Stimulated activated CD4-positive, alpha-beta T cell treated with anti-CD3 and anti-CD28 coated beads, Interleukin-12 subunit alpha, Interleukin-12 subunit beta, amount 100 ng/mL, for 48 hours (primary cell): ENCODE results near the gene ATP10A.
"Not testable (repeated sequence)": the region's sequence is repeated elsewhere in the genome, so short reads cannot be mapped to it uniquely, and the experiment has no call there.

Experiments
- DNase-seq, 3 donors: peaks; one replicate each; pipeline ENCODE4 v3.0.0-alpha.2; 2020; ENCODE audit warnings: low read depth in 2 of 3, low spot score in 1 of 3

Gene ATP10A

DNA sequence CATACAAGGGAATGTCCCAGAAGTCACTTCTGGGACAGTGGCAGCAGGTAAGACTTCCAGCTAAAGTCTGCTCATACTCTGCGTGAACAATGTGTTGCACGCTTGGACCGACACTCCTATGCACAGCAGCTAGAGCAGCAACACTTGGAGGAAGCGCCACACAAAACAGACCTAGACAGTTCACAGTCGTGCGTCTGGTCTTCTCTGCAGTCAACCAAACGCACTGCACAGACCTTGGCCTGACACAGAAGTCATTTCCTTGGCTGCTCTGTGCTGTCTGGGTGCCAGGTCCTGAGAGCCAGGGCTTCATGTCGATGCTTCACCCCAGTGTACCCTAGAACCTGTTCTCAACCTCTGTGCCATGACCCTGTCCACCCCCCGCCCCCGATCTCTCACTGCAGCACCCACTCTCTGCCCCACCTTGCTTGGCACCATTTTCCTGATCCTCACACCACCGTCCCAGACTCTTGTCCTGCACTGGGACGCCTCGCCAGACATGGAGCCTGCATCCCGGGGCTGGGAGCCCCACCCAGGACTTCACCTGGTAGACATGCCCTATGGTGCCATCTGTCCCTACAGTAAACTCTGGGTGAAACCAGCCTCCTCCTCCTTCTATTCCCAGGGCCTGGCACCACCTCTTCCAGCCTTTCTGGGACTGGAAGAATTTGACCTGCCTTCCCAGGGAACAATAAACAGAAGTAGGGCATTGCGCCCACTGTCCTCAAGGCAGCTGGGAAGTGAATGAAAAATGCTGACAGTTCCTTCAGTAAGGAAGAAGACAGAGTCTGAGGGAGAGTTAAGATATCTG, 3.1 kb downstream of the ATP10A start:
- no peak for DNase-seq

DNA sequence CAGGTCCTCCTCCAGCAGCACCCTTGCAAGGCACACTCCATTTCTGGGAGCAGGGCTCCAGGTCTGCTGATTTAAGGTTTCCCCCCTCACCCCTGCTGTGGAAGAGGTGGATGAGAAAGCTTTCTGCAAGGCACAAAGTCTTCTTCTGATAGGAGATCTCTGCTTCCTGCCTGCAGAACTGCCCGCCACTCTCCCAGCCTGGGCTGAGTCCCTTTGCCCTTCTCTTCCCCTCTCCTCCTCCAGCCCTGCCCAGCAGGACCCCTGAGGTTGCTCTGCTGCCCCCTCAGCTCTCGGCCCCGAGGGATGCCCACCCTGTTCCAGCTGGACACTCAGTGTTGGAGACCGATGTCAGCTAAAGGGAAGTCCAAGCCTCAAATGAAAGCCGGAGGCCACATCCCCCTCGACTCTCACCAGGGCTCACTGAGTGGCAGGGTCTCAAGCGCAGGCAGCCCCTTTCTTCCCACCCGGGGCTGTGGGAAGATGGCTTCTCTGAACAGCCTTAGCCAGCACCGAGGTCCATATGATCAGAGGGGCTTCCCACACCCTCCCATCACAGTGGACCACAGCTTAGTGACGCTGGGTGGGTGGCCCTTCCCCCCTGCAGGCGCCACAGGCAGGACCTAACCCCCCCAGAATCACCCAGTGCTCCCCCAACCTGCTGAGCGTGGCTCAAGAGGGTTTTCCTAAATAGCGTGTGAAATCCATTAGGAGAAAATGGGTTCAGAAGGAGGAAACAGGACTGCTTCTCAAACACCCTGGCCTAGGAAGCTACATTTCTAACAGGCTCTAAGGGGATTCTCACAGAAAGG, 4.0 kb downstream of the ATP10A start:
- DNase-seq, result no peak

DNA sequence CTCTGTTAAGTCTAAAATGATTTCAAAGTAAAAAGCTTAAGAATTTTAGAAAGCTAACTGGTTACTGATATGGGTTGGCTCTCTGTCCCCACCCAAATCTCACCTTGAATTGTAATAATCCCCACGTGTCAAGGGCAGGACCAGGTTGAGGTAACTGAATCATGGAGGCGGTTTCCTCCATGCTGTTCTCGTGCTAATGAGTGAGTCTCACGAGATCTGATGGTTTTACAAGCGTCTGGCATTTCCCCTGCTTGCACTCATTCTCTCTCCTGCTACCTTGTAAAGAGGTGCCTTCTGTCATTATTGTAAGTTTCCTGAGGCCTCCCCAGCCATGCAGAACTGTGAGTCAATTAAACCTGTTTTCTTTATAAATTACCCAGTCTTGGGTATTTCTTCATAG, 7.1 kb downstream of the ATP10A start:
- not testable (repeated sequence) for DNase-seq

DNA sequence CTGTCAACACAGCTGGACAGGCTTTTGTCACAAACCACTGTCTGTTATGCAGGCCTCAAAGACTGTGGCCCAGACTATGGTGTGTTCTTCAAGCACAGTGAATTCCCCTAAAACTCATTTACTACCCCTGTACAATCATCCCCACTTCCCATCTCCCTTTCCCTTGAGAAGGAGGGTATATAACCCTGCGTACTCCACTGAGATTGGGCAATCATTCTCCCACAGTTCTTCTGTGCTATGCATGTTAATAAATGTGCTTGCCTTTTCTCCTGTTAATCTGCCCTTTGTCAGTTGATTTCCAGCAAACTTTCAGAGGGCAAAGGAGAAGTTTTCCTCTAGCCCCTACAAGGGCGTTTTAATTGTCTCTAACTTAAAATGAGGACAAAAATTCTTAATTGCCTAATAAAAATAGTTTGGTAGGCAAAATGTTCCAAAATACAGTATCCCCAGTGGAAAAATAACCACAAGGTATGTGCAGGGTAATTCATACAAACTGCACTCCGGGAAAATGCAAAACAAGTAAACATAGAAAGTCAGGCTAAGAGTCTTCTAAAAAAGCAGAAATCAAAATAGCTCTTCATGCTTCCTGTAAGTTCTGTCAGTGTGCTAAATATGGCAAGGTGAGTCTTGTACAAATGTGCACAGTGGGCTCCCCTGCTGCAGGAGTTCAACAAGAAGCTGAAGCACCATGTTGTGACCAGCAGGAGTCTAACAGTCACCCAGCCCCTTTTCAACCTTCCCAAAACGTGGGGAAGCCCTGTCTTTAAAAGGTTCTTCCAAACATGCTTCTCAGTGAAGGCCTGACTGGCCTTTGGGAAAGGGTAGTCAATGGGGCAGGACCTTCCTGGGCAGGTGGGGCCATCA, 10.2 kb downstream of the ATP10A start:
- DNase-seq, result no peak

DNA sequence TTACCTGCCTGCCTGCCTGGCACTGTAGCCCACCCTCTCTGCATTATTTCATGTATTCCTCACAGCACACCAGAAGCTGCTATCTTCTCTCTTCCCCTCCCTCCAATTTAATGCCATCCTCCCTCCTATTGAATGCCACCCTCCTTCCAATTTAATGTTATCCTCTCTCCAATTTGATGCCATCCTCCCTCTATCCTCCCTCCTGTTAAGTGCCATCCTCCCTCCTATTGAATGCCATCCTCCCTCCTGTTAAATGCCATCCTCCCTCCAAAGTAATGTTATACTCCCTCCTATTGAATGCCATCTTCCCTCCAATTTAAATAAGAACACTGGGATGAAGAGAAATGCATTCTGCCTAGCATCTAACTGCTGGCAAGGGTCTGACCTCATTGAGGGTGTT, 11.1 kb downstream of the ATP10A start:
- DNase-seq, result no peak

DNA sequence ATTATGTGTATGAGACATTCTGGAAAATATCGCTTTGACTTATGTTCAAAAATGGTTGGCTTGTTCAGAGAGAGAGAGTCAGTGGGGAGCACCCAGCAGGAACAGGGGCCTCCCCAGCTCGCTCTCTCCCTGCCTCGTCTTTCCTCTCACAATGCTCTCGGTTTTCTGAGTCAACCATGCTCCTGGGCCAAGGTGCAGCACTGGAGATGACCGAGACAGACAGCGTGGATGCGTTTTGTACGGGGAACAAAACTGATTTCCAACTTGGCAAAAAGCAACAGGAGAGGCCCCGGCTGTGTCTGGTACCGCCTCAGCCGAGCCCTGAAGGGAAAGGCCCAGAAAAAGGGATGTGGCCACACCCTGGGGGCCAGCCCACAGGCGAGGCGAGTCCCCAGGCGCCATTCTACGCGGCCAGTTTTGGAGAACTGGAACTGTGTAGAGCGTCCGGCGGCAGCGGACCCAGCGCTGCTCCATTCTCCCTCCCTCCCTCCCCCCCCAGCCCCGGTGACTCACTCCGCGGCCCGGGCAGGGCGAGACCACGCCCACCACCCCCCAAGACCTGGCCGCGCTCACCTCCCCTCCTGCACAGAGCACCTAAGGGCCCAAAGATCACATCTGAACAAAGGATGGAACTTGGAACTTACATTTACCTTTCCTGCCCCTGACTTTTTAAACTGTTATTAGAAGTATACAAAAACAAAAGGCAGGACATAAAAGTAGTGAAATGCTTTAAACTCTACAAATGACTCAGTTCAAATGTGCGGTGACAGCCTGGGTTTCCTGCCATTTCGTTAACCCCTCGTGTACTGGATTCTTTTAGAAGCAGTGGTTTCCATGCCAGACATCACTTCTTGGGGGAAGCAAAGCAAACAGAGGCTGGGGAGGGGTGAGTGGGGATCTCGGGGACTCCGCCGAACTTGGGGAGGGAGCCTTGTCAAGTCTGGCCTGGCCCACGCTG, 12.7 kb downstream of the ATP10A start:
- peak in 2 of 3 donors; percentile 68 to 70 for DNase-seq

DNA sequence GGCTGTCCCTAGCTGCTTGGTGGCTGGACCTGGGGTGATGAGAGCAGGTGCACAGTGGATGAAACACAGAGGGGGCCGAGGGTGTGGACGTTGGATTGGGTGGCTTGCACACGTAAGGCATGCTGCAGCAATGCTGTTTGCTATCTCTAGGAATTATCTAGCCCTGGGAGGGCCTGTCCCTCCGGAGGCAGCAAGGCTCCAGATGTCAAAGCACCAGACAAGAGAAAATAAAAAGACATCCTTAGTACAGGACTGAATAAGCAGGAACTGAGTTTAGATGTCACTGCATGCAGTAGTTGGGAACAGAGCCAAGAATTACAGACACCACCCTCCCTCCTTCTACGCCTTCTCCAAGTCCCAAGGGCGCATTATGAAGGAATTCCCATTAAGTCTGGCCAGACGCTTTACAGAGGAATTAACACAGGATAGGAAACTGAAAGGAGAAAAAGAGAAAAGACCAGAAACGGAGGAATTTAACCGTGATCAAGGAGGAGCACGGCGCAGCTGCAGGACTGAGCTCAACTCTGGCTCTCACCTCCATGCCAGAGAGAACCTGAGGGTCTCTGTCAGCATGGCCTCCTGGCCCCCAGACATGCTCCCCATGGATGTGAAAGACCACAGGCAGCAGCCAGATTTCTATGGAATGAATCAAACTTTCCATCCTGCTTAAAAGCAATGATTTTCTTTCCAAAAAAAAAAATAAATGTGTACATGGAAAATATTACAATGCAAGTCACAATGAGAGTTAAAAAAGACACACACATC, 13.8 kb downstream of the ATP10A start:
- DNase-seq, result no peak

DNA sequence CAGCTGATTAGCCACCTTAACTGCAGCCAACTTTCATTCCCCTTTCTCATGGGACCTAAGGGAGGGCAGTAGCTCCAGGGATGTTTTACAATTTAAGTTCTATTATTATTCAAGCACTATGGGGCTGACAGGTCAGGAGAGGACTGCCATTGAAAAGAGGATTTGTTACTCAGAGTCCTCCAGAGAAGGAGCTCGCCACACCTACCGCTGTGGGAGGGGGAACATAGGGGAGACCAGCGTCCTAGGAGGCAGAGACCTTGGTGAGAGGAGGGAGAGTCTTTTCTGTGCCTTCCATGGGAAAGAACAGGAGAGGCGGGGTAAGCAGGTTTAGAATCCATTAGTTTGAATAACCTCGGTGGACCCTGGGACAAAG, 14.4 kb downstream of the ATP10A start:
- DNase-seq, result no peak

DNA sequence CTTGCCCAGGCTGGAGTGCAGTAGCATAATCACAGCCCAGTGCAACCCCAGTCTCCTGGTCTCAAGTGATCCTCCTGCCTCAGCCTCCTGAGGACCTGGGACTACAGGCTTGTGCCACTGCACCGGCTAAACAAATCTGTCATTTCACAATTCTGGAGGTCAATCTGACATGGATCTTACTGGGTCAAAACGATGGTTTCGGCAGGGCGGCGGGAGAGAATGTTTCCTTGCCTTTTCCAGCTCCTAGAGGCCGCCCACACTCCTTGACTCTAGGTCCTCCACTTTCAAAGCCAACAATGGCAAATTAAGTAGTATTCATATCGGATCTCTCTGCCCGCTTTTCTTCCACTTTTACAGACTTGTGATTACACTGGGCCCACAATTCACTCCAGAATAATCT, 14.8 kb downstream of the ATP10A start:
- no peak for DNase-seq

DNA sequence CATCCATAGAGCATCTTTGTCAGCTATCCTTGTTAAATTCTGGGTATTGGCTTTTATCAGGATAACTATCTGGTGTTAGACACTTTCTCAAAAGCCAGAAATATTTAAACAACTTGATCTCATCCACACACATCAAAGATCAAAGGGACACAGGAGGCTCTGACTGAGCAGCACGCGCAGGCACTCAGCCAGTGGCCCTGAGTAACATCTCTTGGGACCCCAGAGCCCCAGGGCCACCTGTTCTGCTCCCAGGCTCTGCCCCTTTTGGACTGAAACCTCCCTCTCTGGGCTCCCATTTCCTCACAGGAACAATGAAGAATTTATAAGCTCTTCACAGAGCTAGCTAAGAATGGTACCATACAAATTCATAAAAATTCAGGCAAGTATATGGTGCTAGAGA, 16.1 kb downstream of the ATP10A start:
- DNase-seq, result no peak

DNA sequence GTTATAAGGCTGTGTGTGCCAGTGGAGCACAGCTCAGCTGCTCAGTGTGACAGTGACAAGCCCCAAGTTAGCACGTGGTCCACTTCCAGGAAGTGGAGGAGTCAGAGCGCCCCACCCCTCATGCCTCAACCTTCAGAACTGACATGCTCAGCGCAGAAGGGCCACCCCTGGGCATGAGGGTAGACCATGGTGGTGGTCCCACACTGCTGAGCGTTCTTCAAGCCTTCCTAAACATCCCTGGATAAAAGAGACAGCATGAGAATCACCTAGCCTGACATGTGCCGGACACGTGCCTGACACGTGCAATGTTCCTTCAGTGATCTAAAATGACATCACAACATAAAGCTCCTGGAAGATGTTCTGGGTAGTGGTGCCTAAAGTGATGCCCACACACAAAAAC, 16.8 kb downstream of the ATP10A start:
- DNase-seq, result no peak

DNA sequence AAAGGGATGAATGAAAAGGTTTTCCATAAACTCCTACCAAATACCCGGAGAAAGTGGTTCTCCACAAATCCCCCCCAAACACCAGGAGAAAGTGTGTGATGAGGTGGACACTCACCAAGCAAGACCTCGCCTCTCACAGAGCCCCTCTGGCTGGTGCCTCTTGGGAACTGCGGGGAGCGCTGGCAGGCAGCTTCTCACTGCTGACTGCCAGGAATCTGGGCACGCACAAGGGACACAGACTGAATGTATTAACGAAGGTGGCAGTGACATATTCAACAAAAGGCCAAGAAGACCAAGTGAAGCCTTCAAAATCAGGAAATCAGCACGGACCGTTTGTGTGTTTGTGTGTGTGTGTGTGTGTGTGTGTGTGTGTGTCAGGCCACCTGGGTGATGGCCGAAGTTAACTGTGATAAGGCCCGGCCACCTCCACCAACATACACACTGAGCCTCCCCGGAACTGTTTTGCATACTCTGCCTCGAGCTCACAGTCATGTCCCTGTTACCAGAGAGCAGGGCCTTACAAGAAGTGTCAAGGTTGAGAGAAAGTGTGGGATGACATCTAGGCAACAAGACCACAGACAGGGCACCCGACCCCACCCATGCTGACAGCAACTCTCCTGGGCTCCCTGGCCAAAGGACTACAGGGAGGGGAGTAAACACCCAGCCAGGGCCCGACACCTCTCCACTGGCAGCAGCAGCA, 18.0 kb downstream of the ATP10A start:
- no peak for DNase-seq

DNA sequence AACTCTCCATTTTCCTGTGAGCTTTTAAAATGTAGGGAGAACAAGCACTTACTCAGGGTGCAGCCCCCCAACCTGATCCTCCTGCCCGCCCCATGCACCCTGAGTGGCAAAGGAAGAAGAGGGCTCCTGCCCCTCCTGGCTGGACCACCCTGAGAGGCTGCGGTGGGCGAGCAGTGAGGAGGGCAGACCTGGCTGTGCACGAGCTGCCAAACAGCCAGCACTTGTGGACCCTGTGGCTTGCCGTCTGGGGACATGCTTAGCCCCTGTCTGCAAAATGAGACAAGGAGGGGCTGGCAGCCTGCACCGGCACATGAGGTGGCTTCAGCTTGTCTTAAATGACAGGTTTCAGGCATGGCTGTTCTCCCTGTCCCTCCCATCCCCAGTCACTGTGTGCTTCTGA, 18.6 kb downstream of the ATP10A start:
- DNase-seq, result no peak

DNA sequence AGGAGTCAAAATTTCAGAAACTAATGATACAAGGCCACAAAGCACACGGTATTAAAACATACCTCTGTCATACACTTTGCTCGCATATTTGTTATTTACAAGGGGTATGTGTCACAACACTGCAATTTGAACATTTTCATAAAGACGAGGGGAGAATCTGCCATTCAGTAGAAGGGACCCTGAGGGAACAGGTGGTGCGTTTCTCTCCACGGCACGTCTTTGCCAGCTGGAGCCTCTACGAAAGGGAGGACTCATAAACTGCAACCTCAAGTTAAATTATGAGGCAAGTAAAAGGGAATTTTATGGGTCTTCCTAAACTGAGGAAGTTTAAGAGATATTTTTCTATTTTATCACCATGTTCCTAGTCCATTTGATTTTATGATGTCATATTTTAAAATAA, 19.1 kb downstream of the ATP10A start:
- DNase-seq, result no peak

DNA sequence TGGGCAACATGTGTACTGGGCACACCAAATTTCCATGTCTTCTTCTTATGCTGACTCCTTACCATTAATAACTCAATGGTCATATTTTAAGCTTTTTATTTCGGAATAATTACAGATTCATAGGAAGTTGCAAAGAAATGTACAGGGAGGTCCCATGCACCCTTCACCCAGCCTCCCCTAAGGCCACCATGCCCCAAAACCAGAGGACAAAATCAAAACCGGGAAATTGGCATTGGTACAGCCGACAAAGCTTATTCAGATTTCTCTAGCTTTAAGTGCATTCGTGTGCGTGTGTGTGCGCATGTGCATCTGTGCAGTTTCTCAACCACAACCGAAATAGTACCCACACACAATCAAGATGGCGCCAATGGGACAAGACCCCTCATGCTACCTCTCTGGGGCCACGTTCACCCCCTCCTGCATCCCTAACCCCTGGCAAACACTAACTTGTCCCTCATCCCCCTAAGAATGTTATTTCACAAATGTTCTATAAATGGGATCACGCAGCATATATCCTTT, 23.4 kb downstream of the ATP10A start:
- DNase-seq, result no peak

DNA sequence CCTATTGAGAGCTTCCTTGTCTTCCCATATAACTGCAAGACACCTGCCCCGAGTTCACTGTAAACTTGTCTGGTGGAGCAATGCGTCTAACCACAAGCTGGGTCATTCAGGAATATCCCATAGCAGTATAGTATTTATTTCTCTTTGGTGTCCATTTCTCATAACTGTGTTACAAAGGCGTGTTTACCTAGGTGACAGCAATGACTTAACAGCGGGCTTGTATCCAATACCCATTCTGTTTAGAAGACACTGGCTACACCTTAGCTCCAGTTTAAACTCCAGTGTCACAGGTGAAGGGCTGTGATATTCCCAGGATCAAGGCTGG, 24.3 kb downstream of the ATP10A start:
- DNase-seq, result no peak

DNA sequence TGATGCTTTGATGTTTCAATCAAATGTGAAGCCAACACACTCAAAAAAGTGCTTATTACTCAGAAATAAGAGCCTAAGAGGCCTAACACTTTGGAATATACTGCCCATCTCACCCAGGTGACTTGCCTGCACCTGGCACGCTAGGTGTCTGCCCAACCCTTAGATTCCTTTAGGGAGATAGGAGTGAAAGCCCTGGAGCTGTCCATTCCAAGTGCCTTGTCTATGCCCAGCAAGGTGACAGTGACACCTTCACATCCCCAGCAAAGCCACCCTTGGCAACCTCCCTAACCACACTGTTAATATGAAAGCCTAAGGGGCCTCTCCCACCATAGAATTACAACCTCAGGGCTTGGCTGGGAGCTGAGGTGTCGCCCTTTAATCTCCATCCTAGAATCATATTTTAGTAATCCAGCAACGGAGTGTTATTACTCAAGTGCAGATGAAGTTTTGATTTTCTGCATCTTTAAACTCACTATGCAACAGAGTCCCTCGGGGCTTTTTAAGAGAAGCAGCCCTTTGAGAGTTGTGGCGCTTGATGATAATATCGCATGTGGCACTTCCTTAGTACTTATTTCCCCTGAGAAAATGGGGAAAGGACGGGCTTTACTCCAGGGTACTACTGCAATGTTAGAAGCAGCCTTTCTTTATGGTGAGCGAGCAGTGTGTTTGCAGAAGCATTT, 24.8 kb downstream of the ATP10A start:
- no peak for DNase-seq

DNA sequence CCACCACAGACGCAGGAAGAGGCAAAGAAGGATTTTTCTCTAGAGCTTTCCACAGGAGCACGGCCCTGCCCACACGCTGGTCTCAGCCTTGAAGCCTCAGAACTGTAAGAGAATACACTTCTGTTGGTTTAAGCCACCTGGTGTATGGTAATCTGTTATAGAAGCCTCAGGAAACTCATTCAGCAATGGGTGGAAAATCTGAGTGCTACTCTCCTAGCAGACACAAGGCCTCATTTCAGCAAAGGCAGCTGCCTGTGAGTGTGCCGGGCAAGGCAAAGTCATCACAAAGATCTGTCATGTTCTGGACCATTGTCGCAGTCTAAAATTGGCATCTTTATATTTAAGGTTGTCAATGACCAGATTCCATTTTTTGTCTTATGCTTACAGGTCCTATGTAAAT, 31.0 kb downstream of the ATP10A start:
- no peak for DNase-seq
